Endothelial cell (in vitro differentiated cells): ENCODE data around the gene MADD. TPM values are rescaled to one million over a fixed set of nuclear protein-coding genes. Genes with fewer than 3 reads are reported as not detected.

Experiments used
- DNase-seq: peaks from one replicate; pipeline ENCODE4 v3.0.0; 2021; ENCODE audit warnings: low spot score
- H3K27ac Mint-ChIP-seq: one replicate; pipeline ENCODE4 v1.8.0; 2021; ENCODE audit warnings: mixed read lengths, inconsistent platforms; ENCODE audit not compliant: unreplicated experiment
- H3K27me3 Mint-ChIP-seq: one replicate; pipeline ENCODE4 v1.8.0; 2021; ENCODE audit warnings: mild to moderate bottlenecking, moderate library complexity, mixed read lengths, inconsistent platforms; ENCODE audit not compliant: unreplicated experiment
- H3K36me3 Mint-ChIP-seq: one replicate; pipeline ENCODE4 v1.8.0; 2021; ENCODE audit warnings: mild to moderate bottlenecking, low read depth, mixed read lengths, inconsistent platforms; ENCODE audit not compliant: unreplicated experiment
- H3K4me1 Mint-ChIP-seq: one replicate; pipeline ENCODE4 v1.8.0; 2021; ENCODE audit warnings: mild to moderate bottlenecking, mixed read lengths, inconsistent platforms; ENCODE audit not compliant: unreplicated experiment
- H3K4me3 Mint-ChIP-seq: one replicate; pipeline ENCODE4 v1.8.0; 2021; ENCODE audit warnings: mild to moderate bottlenecking, mixed read lengths, inconsistent platforms; ENCODE audit not compliant: unreplicated experiment
- H3K9me3 Mint-ChIP-seq: one replicate; pipeline ENCODE4 v1.8.0; 2021; ENCODE audit warnings: mixed read lengths, inconsistent platforms; ENCODE audit not compliant: unreplicated experiment
- total RNA-seq: library from RNA; stranded (reverse); fragmentation: NEBNext Ultra II Directional; extraction: Animal tissue kit (Norgen Biotek cat#: 25700); gene quantifications from one replicate; pipeline ENCODE4 v1.2.1, GENCODE V29; 2021; ENCODE audit not compliant: unreplicated experiment
- TF ChIP-seq, protein P1 (sequence below): fragments of 200-600 bp; sonication (generic); IDR thresholded peaks from one replicate; pipeline ENCODE4 v1.5.0; 2021; ENCODE audit warnings: antibody characterized with exemption; ENCODE audit not compliant: unreplicated experiment

Gene MADD
- total RNA-seq, 1 donor from 2014 or later, result 61.2 TPM

DNA sequence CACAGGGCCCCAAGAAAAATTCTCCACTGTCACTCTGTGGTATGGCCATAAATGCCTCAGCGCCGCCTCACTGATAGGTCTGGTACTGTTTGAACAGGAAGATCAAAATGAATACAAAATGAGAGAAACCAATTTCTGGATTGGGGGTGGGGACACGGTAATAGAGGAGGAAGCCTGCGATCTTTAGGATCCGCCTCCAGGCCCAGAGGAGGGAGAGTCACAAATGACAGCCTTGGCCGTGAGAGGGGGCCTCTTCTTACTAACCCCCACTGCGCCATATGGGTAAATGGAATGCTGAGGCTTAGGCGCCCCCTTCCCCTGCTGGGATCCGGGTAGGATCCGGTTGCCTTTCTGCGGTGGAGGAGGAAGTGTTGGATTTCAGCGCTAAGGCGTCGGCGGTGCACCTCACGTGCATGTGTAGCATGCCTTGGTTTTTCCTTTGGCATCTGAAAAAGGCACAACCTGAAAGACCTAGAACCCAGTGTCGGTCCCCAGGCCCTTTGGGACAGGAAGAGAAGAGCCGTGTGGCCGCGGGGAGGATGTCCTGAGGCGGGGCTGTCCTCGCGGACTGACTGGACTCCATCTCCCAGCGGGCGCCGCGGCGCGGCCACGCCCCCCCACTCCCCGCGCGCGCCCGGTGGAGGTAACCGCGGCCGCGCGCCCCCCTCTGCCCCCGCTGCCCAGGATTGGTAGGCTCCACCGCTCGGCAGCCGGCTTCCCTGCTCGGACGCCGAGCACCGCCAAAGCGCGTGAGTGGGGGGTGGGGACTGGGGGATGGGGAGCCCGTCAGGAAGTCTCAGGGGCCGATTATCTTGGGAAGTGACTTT is 718 bp upstream of the MADD start:
- peaks cover 16% of the 10 kb centered on the region for H3K27me3 Mint-ChIP-seq
- peak overlapping the region; percentile 98 for H3K27ac Mint-ChIP-seq
- no peaks in the 10 kb centered on the region for H3K9me3 Mint-ChIP-seq
- peaks cover 37% of the 10 kb centered on the region for H3K4me1 Mint-ChIP-seq
- peaks cover 8% of the 10 kb centered on the region for H3K36me3 Mint-ChIP-seq
- H3K4me3 Mint-ChIP-seq, result peak overlapping the region; percentile 94
- TF ChIP-seq, protein P1, sequence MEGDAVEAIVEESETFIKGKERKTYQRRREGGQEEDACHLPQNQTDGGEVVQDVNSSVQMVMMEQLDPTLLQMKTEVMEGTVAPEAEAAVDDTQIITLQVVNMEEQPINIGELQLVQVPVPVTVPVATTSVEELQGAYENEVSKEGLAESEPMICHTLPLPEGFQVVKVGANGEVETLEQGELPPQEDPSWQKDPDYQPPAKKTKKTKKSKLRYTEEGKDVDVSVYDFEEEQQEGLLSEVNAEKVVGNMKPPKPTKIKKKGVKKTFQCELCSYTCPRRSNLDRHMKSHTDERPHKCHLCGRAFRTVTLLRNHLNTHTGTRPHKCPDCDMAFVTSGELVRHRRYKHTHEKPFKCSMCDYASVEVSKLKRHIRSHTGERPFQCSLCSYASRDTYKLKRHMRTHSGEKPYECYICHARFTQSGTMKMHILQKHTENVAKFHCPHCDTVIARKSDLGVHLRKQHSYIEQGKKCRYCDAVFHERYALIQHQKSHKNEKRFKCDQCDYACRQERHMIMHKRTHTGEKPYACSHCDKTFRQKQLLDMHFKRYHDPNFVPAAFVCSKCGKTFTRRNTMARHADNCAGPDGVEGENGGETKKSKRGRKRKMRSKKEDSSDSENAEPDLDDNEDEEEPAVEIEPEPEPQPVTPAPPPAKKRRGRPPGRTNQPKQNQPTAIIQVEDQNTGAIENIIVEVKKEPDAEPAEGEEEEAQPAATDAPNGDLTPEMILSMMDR, result no peak
- DNase-seq, result peak; percentile 88

- peaks cover 17% of the 10 kb centered on the region for H3K36me3 Mint-ChIP-seq
Observed at GRCh38 chr11:47270331-47271271, 668 bp downstream of the MADD start.

GRCh38 chr11:47271328-47271727 is 1.4 kb downstream of the MADD start:
- TF ChIP-seq, protein P1, result no peak
- Mint-ChIP-seq H3K27ac (peak overlapping the region; percentile 49), H3K4me3 (peak overlapping the region; percentile 92), H3K36me3 (peaks cover 23% of the 10 kb centered on the region), H3K27me3 (peaks cover 16% of the 10 kb centered on the region), H3K4me1 (peaks cover 34% of the 10 kb centered on the region), H3K9me3 (no peaks in the 10 kb centered on the region)
- DNase-seq, result no peak

More at GRCh38 chr11:47270331-47271271, 668 bp downstream of the MADD start:
- DNase-seq, result peak; percentile 21
- H3K27ac Mint-ChIP-seq, result peak overlapping the region; percentile 49
- H3K4me1 Mint-ChIP-seq, result peaks cover 34% of the 10 kb centered on the region
- peaks cover 16% of the 10 kb centered on the region for H3K27me3 Mint-ChIP-seq
- peak overlapping the region; percentile 92 for H3K4me3 Mint-ChIP-seq
- no peaks in the 10 kb centered on the region for H3K9me3 Mint-ChIP-seq
- TF ChIP-seq, protein P1, result no peak

DNA sequence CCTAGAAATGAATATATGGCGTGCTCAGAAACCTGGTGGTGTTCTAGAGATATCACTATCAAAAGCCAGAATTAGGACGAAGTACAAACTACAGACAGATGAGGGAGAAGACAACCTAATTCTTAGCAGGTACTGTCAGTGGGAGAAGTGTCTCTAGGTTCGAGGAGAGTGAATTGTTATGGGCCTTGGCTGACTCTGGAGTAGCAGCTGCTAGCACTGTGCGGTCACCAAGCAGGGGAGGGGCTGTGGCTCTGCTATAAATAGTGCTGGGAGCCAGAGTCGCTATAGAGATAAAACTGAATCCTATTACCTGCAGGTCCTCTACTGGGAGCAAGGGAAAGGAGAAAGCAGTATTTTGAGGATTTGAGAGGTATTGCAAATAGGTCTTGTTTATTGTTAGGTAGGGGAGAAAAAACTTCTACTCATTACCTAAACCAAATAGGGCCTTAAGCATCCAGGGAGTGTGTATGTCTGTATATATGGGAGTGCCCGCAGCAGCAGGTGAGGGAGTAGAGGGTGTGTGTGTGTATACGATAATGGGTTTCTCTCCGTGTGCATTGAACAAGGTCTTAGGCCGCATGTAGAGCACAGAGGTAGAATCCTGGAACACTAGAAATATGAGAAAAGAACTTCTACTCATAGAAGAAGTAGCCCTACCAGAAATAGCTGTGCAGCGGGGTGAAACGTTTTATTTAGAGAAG is 2.2 kb downstream of the MADD start:
- no peak for DNase-seq
- H3K9me3 Mint-ChIP-seq, result no peaks in the 10 kb centered on the region
- TF ChIP-seq, protein P1, result no peak
- H3K4me3 Mint-ChIP-seq, result peak overlapping the region; percentile 92
- no peak overlapping the region for H3K27ac Mint-ChIP-seq
- peaks cover 16% of the 10 kb centered on the region for H3K27me3 Mint-ChIP-seq
- peaks cover 30% of the 10 kb centered on the region for H3K36me3 Mint-ChIP-seq
- H3K4me1 Mint-ChIP-seq, result peaks cover 34% of the 10 kb centered on the region
